Measurements from ENCODE around the gene TMEM266.

Gene TMEM266

GRCh38 chr15:76206325-76206976, 146.7 kb downstream of the TMEM266 start:
- DNase-seq = no peak

- DNase-seq = peak; percentile 38
Observed at GRCh38 chr15:76208084-76208785, 148.4 kb downstream of the TMEM266 start.

- DNase-seq = peak; percentile 40
Observed at GRCh38 chr15:76208786-76209424, 149.1 kb downstream of the TMEM266 start.

GRCh38 chr15:76209523-76209922, 149.7 kb downstream of the TMEM266 start:
- DNase-seq = no peak

- DNase-seq = no peak
Observed at GRCh38 chr15:76209942-76210341, 150.2 kb downstream of the TMEM266 start.

- no peak for DNase-seq
Observed at GRCh38 chr15:76215634-76216033, 155.8 kb downstream of the TMEM266 start.

- no peak for DNase-seq
Observed at GRCh38 chr15:76217029-76217881, 157.5 kb downstream of the TMEM266 start.

- no peak for DNase-seq
Observed at GRCh38 chr15:76217882-76218217, 158.1 kb downstream of the TMEM266 start.

GRCh38 chr15:76221085-76221767, 161.4 kb downstream of the TMEM266 start:
- no peak for DNase-seq

- DNase-seq = no peak
Observed at GRCh38 chr15:76222159-76222558, 162.4 kb downstream of the TMEM266 start.

- DNase-seq = no peak
Observed at GRCh38 chr15:76223521-76223920, 163.7 kb downstream of the TMEM266 start.

GRCh38 chr15:76229266-76229665, 169.5 kb downstream of the TMEM266 start:
- no peak for DNase-seq

GRCh38 chr15:76233921-76234320, 174.1 kb downstream of the TMEM266 start:
- DNase-seq = no peak

GRCh38 chr15:76234337-76234889, 174.6 kb downstream of the TMEM266 start:
- DNase-seq = no peak

GRCh38 chr15:76235186-76235826, 175.5 kb downstream of the TMEM266 start:
- no peak for DNase-seq

- DNase-seq = no peak
Observed at GRCh38 chr15:76236350-76236749, 176.6 kb downstream of the TMEM266 start.

GRCh38 chr15:76239786-76240185, 180.0 kb downstream of the TMEM266 start:
- DNase-seq = no peak

GRCh38 chr15:76245072-76245610, 185.4 kb downstream of the TMEM266 start:
- no peak for DNase-seq

GRCh38 chr15:76251717-76252116, 191.9 kb downstream of the TMEM266 start:
- no peak for DNase-seq

GRCh38 chr15:76252249-76252648, 192.5 kb downstream of the TMEM266 start:
- DNase-seq = no peak

GRCh38 chr15:76253691-76254473, 194.1 kb downstream of the TMEM266 start:
- DNase-seq = no peak

Data from islet precursor cell (in vitro differentiated cells).